ENCODE data around the gene ARL6IP4.

- TF ChIP-seq CTCF (IDR thresholded peaks at IDR 0.05; ENCODE audit: low read length) (no peak), EZH2 (optimal IDR thresholded peaks at IDR 0.05; ENCODE audit: low read depth, low read length) (no peak), EZH2phosphoT487 (IDR thresholded peaks at IDR 0.05; ENCODE audit: low read length) (no peak)
Measured at GRCh38 chr12:122943196-122943595, 37.3 kb upstream of the ARL6IP4 start.

Measured in MM.1S (cell line).